Measurements from ENCODE around the gene ATF6.
"Not testable (repeated sequence)": the region's sequence is repeated elsewhere in the genome, so short reads cannot be mapped to it uniquely, and the experiment has no call there.

ATF6 gene, protein sequence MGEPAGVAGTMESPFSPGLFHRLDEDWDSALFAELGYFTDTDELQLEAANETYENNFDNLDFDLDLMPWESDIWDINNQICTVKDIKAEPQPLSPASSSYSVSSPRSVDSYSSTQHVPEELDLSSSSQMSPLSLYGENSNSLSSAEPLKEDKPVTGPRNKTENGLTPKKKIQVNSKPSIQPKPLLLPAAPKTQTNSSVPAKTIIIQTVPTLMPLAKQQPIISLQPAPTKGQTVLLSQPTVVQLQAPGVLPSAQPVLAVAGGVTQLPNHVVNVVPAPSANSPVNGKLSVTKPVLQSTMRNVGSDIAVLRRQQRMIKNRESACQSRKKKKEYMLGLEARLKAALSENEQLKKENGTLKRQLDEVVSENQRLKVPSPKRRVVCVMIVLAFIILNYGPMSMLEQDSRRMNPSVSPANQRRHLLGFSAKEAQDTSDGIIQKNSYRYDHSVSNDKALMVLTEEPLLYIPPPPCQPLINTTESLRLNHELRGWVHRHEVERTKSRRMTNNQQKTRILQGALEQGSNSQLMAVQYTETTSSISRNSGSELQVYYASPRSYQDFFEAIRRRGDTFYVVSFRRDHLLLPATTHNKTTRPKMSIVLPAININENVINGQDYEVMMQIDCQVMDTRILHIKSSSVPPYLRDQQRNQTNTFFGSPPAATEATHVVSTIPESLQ

DNA sequence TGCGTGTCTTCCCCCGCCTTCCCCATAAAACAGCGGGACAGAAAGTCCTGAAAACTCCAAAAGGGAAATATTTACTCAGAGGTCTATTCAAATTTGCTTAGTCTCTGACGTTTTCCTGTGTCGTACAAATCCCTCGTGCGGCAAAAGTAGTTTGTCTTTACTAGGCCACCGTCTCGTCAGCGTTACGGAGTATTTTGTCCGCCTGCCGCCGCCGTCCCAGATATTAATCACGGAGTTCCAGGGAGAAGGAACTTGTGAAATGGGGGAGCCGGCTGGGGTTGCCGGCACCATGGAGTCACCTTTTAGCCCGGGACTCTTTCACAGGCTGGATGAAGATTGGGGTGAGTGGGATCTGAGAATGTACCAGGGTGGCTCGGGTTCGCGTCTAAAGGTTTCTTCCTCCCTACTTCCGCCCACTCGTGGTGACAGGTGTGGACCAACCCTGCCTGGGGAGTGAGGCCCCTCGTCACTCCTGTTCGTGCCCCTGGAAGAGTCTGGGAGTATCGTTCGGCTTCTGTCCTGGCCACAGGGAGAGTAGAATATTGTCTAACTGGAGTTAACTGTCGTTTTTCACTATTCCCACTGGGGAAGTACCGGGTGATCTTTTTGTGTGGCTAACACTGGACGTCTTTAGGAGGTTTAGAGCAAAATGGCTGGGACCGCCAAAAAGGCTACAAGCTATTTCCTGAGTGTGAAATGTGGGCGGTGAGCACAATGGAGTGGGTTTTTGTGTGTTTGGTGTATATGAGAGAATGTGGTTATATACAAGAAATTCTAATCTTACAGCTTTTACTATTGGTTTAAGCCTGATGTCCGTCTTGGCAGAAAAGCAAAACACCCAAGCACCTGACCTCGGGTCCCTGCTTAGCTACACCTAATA is at the start of gene ATF6:
TSS of gene ATF6 (plus strand) at position 219 of the 880 bp plus-strand sequence. CDS start at position 260, 41 bp downstream.
- peak; percentile 96 to 98 for DNase-seq

DNA sequence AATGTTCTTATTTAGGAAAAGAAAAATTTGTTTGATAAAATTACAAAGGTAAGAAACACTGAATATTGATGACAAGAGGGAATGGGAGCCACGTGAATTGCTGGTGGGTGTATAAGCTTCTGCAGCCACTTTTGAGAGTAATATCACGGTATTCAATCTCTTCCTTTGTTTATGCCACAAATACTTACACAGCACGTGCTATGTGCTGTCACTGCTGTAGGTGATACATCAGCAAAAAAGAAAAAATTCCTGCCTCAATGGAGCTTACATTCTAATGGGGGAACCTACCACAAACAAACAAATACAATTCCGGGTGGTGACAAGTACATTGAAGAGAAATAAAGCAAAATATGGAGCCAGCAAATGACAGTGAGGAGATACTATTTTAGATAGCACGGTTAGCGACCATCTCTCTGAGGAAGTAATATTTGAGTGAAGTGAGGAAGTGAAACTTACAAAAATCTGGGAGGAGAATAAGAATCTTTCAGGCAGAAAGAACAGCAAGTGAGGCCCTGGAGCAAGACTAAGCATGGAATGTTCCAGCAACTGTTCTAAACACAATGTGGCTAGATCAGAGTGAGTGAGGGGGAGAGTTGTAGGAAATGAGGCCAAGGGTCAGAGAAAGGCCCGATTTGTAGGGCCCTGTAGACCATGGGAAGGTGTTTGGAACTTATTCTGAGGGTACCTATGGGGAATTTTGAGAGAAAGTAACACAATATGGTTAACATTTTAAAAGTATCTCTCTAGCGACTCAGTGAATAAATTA is 47.4 kb upstream of the ATF6 start:
- no peak for DNase-seq

DNA sequence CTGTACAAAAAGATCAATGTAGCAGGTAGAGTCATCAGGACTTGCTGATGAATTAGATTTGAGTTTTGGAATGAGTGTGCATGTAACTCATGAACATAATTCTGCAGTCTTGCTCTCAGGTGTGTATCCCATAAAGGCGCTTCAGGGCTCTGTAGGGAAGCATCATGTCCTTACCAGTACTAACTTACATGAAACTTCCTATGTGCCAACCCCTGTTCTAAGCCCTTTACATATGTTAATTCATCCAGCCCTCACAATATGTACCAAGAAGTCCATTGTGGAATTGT is 46.9 kb upstream of the ATF6 start:
- no peak for DNase-seq

DNA sequence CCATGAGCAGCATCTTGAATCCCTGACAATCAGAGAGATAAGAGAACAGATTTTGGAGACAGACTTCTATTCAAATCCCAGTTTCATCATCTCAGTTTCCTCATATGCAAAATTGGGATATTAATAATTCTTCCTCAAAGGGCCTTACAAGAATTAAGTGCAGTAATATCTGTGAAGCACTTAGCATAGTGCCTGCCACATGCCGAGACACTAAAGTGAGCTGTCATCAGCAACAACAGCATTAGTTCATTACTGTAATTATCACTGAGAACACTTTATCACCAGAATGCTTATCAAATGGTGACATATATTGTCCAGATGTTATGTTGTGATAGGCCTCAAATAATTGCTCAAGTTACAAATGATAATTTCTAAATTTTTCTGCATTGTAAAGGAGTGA is 45.7 kb upstream of the ATF6 start:
- DNase-seq: no peak

DNA sequence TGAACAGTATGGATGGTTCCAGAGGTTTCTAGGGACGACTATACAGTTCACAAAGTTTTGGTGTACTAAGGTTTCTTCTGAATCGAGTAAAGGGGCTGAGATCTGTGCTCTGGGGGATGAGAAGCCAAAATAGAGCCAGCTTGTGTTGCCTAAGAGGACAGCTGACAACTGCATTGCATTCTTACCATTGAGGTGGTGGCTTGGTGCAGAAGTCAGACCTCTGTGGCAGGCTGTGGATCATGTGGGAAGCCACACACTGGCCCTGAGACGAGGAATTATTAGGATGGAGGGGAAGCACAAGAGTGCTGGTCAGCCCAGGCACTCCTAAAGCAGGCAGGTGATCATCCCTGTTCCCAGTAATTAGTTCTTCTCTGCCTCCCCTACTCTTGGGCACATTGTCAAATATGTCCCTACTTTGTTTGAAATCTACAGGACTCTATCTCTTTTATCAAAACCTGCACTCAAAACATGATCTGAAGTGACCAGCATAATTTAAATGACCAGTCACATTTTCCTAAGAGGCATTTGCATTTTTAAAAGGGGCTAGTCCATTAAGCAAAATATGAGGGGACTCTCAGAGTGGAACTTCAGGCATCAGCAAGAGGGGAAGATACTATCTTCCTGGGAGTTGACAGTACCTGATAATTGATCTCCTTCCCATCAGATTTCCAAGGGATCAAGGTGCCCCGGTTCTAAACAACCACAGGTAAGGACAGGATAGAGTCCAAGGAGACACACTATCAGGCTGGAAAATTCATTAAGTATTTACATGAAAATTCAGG is 45.0 kb upstream of the ATF6 start, which contains the start of gene FCRLB:
TSS of gene FCRLB (plus strand) at position 589 of the 782 bp plus-strand sequence. CDS start 1,129 bp downstream, outside the sequence.
- DNase-seq: peak in 1 of 2 experiments; percentile 40

DNA sequence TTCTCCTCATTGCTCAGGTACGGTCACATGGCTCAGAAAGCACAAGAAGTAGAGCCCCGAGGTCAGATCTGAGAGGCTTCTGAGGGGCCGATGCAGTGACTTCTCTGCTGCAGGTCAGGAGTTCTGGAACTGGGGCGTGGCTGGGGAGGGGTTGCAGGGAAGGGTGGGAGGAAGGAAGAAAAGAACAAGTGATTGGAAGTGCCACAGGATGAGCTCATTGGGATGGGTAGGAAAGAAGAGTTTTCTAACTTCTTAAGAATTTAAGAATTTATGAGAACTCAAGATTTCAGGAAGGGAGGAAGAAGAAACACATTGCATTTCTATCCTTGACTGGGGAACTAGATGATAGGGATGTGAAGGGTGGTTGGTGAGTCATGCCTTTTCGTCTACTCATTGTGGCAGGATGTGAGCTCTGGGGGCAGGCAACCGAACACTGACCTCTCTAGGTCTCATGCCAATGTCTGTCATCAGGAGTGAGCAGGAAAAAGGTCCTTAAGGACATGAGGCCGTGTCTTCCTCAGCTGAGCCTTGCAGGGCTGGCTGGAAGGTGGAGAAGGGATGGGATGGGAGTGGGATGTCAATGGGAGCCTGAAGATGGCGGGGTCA is 44.3 kb upstream of the ATF6 start:
- no peak for DNase-seq

DNA sequence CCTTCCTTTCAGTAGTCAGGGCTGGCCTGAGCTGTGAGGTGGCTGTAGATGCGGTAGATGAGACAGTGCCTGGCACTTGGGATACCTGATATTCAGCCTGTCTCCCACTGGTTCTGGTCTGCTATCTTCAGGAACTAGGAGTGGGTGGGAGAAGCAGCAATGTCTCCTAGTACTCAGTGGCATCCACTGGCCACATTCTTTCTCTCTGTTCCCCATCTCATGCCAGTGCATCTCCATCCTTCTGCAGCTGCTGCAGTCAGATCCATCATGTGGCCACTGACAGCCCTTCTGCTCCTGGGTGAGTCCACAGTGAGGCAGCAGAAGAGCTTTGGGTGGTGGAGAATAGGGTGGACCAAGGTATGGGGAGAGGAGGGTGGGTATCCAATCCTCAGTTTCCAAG is 43.7 kb upstream of the ATF6 start:
- no peak for DNase-seq

DNA sequence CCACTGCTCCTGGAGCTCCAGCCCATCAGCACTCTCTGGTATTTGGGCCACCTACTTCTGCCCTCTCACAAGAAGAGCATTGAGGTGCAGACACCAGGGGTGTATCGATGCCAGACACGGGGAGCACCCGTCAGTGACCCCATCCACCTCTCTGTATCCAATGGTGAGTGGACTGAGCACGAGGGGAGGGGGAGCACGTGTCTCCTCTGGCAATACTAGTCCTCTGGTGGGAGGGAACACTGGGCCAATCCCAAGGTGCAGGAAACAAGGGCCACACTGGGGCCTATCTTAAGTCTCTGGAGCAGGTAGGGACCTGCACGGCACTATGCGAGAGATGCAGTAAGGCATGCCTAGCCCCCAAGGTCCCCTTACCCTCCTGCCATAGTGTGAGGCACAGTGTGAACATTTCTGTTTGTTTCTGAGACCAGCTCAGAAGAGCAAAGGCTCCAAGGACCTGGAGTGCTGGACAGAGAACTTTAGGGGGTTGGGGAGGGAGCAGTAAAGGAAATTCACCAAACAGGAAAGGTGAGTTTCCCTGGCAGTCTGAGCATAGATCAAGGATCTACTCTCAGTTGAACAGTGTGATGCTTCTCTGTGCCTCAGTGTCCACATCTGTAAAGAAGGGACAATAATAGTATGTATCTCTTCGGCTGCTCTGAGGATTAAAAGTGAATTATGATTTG is 42.5 kb upstream of the ATF6 start:
- no peak for DNase-seq

DNA sequence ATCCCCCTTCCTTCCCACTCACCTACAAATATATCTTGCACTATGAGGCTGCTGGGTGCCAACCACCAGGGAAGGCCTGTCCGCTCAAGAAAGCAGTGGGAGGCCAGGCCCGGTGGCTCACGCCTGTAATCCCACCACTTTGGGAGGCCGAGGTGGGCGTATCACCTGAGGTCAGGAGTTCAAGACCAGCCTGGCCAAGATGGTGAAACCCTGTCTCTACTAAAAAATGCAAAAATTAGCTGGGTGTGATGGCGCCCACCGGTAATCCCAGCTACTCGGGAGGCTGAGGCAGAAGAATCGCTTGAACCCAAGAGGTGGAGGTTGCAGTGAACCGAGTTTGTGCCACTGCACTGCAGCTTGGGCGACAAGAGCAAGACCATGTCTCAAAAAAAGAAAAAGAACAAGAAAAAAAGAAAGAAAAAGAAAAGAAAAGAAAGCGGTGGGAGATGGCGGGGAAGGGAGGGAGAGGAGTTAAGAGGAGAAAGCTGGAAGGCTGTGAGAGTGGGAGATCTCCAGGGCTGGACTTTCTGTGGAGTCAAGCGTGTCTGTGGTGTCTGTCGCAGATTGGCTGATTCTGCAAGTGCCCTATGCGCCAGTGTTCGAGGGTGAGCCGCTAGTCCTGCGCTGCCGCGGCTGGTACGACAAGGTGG is 40.7 kb upstream of the ATF6 start:
- DNase-seq: not testable (repeated sequence)

DNA sequence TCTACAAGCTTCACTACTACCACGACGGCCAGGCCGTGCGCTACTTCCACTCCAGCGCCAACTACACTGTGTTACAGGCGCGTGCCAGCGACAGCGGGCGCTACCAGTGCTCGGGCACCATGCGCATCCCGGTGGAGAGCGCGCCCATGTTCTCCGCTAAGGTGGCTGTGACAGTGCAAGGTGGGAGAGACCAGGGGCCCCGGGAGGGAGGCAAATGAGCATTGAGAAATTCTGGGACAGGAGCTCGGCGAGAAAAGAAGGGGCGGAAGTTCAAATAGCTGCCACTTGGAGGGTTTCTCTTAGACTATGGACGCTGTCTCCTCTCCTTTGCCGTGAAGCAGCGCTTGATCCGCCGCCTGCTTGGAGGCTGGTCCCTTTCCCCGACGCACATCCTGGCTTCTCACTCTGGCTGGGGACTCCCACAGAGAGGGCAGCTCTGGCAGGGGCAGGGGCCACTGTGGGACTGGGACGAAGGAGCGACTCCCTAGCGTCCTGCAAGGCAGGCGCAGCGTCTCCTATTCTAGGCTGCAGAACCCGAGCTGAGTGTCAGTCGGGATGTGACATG is 40.1 kb upstream of the ATF6 start:
- peak; percentile 61 to 92 for DNase-seq

DNA sequence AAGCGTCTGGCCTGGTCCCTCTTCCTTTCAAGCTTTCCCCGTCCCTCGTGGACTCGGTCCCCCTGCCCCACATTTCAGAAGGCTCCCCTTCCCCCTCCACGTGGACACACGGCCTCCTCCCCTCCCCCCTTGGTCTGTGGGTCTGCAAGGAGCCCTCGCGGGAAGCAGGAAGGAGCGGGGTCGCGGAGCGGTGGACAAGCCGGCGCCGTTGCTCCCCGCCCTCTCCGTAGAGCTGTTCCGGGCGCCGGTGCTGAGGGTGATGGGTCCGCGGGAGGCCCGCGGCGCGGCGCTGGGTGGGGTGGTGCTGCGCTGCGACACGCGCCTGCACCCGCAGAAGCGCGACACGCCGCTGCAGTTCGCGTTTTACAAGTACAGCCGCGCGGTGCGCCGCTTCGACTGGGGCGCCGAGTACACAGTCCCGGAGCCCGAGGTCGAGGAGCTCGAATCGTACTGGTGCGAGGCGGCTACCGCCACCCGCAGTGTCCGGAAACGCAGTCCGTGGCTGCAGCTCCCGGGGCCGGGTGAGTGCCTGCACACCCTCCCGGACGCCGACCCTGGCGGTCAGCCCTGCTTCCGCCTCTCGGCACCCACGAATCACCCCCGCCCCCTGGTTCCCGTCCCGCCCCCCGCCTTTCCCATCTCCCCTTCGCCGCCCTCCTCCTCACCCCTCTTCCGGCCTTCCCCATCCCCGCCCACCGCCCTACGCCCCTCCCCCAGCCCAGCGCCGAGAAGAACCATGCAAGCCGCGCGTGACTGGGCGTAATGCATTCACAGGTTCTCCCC is 39.5 kb upstream of the ATF6 start:
- DNase-seq: peak; percentile 83 to 97

DNA sequence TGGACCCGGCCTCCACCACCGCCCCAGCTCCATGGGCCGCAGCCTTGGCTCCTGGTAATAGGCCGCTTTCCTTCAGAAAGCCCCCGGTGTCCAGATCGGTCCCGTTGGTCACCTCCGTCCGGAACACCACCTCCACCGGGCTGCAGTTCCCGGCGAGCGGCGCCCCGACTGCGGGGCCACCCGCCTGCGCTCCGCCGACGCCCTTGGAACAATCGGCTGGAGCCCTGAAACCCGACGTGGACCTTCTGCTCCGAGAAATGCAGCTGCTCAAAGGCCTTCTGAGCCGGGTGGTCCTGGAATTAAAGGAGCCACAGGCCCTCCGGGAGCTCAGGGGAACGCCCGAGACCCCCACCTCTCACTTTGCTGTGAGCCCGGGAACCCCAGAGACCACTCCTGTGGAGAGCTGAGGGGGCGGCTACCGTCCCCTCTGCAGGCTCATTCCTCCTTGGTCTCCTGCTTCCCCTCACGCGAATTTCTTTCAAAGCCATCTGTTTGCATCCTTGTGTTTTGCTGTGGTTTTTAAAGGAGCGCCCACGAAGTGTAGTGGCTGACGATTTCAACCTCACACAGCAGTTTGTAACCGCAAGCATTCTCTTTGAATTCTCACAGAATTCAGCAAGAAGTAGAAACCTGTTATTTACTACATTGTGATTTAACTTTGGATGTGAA is 38.7 kb upstream of the ATF6 start:
- DNase-seq: no peak

DNA sequence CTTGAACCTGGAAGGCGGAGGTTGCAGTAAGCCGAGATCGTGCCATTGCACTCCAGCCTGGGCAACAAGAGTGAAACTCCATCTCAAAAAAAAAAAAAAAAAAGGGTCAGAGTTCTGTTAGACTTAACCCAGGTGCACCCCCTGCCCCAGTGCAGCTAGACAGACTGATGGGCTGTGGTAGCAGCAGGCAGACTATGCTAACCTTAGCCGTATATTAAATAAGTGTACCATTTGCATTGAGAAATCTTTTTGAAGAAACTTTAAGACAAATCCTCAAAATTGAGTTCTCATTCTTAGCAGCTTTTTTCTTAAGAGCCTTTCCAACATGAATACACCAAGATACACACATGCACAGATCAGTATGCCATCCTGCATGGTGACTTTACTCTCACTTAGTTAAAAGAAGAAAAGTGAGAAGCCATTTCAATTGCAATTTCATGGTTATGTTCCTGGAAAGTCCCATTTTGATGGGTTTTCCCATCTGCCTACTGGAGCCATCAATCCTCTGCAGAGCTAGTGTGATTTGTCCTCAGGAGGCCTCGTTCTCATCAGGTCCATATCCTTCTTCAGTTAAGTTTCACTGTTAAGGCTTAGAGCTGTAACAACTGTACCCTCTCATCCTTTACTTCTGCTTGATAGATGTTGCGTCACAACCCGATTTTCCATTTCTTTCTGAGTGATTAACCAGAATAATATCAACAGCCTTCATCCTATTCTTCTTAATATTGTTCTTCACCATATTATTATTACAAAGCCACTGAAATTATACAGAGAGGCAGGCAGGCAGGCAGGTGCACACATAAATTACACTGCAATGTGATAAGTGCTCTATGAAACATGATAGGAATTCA is 37.5 kb upstream of the ATF6 start:
- DNase-seq: no peak

DNA sequence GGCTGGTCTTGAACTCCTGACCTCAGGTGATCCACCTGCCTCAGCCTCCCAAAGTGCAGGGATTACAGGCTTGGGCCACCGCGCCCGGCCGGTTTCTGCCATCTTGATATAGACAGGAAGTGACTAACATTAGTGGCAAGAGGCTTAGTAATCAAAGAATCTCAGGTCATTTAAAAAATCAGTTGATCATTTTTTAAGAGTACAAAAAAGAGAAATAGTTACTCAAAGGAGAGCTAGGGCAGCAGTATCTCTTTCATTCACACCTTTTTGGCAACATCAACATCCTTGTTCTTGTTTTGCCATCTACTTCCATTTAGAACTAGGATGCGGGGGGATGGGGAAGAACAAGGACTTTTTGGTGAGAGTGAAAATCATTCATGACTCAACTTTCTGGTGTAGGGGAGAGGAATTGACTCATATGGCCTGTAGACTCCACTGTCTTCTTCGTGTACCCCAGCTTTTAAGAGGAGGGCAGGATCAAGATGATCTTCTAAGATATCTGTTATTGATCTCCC is 36.0 kb upstream of the ATF6 start:
- no peak for DNase-seq

DNA sequence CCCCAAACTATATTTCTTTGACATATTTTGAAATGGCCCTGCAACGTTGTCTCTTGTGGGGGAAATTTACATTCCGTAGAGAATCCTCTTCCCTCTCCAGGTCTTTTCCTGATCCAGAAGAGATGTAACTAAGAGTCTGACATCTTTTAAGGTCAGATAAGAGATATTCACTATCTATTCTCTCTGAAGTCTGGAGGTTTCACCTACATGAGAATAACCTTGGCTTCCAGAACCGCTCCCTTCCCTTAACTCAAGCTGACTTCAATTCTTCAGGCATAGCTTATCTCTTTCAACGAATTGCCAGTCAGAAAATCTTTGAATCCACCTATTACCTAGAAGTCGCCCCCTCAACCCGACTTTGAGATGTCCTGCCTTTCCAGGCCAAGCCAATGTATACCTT is 34.9 kb upstream of the ATF6 start:
- DNase-seq: no peak

DNA sequence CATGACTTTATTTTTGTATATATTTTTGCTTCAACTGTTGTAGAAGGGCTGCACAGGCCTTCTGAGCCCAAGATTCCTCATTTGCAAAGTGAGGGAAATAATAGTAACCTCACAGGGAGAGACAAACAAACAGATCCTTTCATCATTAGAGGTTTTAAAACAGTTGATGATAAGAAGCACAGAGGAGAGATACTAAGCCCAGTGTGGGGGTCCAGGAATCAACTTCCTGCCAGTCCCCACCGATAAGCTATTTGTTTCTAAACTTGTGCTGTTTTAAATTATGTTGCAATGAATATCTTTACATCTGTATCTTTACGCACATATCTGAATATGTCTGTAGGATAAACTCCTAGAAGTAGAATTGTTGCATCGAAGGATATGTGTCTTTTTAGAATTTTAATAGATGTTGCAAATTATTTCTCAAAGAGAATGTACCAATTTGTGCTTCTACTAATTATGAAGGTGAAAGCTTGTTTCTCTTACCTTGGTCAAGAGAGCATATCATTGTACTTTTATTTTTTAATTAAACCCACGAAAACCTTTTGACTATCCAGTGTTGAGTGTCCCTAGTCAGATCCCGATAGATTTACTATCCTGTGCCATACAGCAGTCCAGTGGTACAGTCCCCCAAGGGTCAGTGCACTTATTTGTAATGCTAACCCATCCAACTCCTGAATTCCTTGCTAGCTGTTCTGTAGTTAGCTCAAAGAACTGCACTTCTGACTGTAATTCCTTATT is 34.0 kb upstream of the ATF6 start:
- DNase-seq: no peak

DNA sequence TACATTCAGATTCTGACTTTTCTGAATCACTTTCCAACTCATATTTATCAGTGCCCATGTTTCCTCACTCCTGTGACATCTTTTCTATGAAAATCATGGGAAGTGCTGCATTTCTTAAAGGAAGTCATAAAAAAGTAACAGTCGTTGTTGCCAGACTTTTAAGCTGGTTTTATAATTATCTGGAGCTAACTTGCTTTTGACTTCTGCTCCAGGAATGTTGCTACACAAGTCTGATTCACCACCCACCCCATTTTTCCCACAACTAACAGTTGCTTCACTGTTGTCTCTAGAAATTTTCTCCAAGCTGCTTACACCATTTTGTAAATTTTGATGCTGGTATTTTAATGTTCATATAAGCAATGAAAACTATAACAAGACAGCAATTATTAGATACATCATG is 32.6 kb upstream of the ATF6 start:
- no peak for DNase-seq

Measured in NCI-H526 (cell line).